Measurements from ENCODE around the gene IER5L.

DNA sequence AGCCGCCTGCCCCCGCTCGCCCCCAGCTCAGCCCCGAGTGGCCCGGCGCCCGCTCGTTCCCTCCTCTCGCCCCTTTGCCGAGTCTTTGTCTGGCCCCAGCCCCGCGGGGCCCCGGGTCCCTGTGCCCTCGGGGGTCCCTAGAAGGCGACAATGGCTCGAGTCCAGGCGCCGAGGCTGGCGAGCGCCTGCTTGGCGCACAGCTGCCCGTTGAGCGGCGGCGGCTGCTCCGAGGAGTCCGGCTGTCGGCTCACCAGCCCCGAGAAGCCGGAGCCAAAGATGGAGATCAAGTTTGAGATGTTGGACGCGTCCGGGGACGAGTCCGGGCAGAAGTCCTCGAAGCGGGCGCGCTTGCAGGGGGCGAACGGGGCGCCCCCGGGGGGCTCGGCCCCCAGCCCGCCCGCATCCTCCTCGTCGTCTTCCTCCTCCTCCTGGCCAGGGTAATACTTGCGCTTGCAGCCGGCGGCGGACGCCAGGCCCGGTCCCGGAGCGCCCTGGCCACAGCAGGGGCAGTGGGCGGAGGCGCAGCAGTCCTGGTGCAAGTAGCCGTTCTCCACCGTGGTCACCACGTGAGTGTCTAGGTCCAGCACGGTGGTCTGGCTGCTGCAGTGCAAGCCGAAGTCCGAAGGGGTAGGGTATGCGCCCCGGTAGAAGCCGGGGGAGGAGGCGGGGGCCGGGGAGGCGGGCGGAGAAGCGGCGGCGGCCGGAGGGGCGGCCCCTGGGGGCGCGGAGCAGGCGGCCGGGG is 1.2 kb downstream of the IER5L start:
- TF ChIP-seq, protein P1, sequence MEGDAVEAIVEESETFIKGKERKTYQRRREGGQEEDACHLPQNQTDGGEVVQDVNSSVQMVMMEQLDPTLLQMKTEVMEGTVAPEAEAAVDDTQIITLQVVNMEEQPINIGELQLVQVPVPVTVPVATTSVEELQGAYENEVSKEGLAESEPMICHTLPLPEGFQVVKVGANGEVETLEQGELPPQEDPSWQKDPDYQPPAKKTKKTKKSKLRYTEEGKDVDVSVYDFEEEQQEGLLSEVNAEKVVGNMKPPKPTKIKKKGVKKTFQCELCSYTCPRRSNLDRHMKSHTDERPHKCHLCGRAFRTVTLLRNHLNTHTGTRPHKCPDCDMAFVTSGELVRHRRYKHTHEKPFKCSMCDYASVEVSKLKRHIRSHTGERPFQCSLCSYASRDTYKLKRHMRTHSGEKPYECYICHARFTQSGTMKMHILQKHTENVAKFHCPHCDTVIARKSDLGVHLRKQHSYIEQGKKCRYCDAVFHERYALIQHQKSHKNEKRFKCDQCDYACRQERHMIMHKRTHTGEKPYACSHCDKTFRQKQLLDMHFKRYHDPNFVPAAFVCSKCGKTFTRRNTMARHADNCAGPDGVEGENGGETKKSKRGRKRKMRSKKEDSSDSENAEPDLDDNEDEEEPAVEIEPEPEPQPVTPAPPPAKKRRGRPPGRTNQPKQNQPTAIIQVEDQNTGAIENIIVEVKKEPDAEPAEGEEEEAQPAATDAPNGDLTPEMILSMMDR (IDR thresholded peaks at IDR 0.05; ENCODE audit: low read depth, low read length, missing input control), result no peak
- no peak for TF ChIP-seq TAF1 (conservative IDR thresholded peaks at IDR 0.05)
- no peak for TF ChIP-seq GABPA (IDR thresholded peaks at IDR 0.05 in 1 of 2, conservative IDR thresholded peaks at IDR 0.05 in 1 of 2)
- TF ChIP-seq RAD21 (IDR thresholded peaks at IDR 0.05), result no peak

All from liver (tissue), 3 donors.